HG02884 (cell line): ENCODE results near the gene ZBTB20.

Source experiments
- ATAC-seq: cut with Tn5 transposase; IDR thresholded peaks from one replicate; pipeline ENCODE4 v1.9.1; 2021; ENCODE audit warnings: mild to moderate bottlenecking, moderate library complexity; ENCODE audit not compliant: unreplicated experiment

Gene ZBTB20

GRCh38 chr3:114933407-114933806 lies 213.7 kb downstream of the ZBTB20 start:
- no peak for ATAC-seq

- no peak for ATAC-seq
These were observed 216.9 kb downstream of the ZBTB20 start for GRCh38 chr3:114929971-114930732.

DNA sequence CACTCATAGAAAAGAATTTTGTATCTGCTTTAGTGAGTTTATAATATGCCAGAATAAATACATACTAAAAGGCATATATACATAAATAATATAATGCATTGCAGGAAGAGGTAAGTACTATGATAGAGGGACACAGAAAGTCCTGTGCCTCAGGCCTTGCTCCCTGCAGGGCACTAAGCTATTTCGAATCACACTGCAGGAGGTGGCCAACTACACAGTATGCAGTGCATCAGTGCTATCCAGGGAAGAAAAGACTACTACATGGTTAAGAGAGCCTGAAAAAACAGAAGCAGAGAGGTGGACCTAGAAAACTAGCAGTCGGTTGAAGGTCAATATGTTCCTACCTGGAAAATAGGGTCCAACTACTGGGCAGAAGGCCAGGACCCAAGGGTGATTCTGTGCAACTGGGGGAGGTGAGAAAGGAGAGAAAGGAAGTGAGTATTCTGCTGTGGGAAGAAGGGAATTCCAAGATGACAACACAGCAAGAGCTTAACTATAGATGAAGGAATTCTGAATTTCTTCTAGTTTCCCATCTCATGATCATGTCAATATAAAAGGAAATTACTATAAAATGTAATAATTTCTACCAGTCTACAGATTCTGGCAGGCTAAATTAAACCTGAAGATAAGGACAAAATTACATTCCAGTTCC lies 218.0 kb downstream of the ZBTB20 start:
- no peak for ATAC-seq

DNA sequence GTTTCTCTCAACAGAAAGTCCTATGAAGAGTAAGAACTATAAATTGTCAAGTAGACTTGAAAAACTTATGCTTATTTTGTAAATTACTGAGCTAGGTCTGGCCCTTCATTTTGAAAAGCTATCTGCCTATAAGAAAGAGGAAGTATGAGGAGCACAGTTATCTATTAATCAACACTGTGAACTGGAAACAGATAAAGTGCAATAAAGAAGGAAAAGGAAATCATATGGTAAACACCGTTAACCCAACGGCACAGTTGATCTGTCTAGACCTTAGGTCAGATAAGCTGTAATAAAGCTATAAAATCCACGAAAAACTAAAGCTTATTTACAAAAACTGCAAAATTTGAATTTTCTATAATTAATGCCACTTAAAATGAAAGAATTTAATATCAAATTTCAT lies 242.5 kb downstream of the ZBTB20 start:
- no peak for ATAC-seq

- ATAC-seq: no peak
These were observed 243.9 kb downstream of the ZBTB20 start for GRCh38 chr3:114903213-114903612.

DNA sequence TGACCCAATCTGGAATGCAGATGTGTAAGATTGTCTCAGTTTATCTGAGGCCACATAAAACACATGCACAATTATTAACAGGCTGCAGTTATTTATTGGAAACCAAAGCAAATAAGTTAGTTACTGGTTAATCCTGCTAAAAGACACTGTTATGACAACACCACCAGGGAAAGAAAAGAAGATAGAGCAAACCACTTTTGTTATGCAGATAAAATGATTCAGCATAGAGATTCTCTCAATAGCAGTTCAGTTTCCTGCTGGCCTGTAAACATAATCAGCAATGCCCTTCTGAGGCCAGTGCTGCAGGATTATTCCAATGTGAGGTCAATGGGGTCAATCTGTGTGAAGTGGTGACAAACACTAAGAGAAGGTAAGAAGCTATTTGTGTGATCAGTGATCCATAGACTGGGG lies 244.4 kb downstream of the ZBTB20 start:
- no peak for ATAC-seq

DNA sequence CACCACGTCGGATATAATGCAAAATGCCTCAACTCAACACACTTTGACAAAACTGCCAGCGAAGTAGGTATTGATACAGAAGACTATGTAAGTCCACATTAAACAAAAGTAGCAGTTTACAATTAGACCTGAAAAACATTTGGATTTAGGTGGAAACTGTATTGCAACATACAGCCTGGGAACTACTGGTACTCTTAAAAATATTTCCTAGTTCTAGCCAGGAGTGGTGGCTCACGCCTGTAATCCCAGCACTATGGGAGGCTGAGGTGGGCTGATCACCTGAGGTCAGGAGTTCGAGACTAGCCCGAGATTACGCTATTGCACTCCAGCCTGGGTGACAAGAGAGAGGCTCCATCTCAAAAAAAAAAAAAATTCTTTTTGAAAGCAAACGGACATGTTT lies 246.2 kb downstream of the ZBTB20 start:
- ATAC-seq: no peak

- ATAC-seq: no peak
These were observed 247.7 kb downstream of the ZBTB20 start for GRCh38 chr3:114899186-114899931.

GRCh38 chr3:114896978-114897377 lies 250.1 kb downstream of the ZBTB20 start:
- ATAC-seq: no peak

GRCh38 chr3:114893361-114893760 lies 253.7 kb downstream of the ZBTB20 start:
- no peak for ATAC-seq

- ATAC-seq: no peak
These were observed 254.2 kb downstream of the ZBTB20 start for GRCh38 chr3:114892880-114893279.

DNA sequence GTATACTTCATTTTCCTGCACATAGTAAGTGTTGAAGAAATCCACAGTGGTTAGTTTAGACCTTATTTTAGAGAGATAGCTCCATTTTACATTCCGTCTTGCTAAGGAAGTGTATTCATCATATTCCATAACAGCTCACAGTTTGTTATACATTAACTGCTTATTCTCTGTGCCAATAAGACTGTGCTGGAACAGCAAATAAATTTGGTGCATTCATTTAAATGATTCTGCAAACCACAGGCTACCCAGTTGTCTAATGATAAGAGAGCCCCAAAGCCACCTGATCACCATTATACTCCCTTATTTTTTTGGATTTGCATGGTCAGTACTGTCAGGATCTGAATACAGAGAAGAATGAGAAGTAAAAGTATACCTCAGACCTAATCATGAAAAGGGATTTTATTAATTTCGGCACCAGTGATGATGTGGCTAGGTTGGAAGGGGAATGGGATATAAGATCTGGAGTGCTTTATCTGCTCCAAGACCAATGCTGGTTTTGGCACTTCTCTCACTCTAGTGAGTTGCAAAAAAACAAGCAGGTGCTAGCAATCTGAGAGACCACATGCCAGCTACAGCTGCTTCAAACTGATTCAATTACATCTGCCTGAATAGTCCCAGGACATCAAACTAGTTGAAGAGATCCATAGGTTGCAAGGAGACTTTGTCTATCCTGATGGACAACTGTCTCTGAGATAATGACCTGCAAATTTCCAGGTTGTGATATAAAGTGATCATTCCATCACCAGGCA lies 254.8 kb downstream of the ZBTB20 start:
- no peak for ATAC-seq

GRCh38 chr3:114887806-114888205 lies 259.3 kb downstream of the ZBTB20 start:
- no peak for ATAC-seq

GRCh38 chr3:114886905-114887304 lies 260.2 kb downstream of the ZBTB20 start:
- ATAC-seq: no peak

DNA sequence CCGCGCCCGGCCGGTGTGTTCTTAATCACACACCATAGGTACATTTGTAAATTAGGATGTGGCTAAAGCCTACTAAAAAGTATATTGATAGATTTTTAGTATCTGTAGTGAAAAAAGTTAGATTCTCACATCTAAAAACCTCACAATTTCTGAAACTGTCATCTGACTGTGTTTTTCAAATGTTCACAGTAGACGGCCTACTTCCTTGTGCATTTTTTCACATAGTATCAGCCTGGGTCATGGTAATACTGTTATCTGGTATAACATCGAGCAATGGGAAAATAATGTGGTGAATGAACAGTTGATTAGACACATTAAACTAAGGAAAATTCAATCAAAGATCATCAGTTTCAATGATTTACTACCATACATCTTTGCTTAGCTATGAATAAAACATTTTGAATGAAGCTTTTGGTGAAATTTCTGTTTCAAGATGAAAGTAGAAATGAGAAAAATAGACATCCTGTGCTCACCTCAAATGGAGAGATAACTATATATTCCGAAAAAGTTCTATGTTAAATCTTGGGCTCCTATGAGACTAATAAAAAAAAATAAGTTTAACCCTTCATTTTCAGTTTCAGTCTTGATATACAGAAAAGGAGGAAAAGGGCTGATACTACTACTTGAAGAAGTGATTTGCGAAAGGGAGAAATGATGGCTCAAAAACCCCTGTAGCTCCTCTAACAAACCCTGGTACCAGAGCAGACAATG lies 262.7 kb downstream of the ZBTB20 start:
- ATAC-seq: no peak

DNA sequence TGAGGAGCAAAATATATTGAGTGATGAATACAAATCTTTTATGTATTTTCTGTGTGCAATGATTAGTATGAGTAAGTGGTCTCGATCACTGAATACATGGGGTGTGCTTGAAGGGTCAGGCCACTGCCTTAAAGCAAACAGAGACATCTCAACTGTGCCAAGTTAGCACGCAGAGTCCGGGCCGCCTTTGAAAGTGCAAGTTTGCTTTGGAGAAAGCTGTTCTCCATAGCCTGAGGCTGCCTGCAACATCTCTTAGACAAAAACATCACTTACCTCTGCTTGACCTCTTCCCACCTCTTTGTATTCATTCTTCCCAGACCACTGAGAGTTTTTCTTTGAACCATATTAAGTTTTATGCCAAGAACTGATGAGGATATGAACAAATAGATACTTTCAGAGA lies 267.0 kb downstream of the ZBTB20 start:
- no peak for ATAC-seq

DNA sequence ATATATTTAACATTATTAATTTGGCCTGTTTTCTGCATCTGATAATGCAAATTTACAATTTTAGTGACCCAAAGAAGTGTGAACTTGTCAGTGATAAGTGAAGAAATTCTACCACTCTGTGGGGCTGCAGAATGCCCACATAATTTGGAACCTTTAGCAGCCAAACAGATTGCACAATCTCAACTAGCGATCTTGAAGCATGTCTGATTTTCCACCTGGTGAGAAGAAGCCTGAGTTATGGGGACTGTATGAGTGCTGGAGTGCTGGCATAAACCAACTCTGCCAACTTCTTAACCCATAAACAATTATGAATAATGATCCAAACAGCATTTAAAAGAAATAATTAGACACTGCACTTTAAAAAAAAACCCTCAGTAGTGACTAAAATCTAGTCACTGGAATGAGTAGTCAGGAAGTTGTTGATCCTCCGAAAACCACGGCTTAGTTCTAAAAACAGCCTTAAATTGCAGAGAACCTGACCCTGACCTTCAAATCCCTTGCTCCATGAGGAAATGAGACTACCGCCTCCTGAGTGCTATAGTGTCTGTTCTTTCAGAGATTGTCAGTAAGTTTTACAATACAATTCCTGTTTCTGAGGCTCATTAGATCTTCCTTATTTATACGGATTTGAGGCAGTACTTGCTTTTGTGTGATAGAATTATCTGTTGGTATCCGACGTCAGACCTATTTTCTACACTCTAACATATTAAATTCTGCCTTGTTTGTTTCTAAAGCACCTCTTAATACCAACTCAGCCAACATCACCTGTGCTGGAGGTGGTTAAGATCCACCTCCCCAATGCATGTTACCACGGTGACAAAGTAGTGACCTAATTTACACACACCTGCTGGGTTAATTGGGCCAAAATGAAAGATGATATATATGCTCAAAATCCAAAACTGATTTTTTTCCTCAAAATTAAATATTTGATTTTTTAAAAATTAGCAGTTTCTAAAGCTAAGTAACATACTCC lies 267.7 kb downstream of the ZBTB20 start:
- ATAC-seq: peak; percentile 86

GRCh38 chr3:114878114-114878839 lies 268.8 kb downstream of the ZBTB20 start:
- ATAC-seq: no peak
